ENCODE results near the gene PROSER3.
"Not testable (repeated sequence)": the region's sequence is repeated elsewhere in the genome, so short reads cannot be mapped to it uniquely, and the experiment has no call there.

PROSER3 gene

GRCh38 chr19:35789978-35790944, 32.3 kb downstream of the PROSER3 start:
- peaks cover 9% of the 10 kb centered on the region; the same call in 1 of the 2 replicates for H4K20me1 ChIP-seq
- H3K4me3 ChIP-seq, result no peak overlapping the region
- TF ChIP-seq Cebpa-rat (IDR thresholded peaks at IDR 0.05), result no peak
- H3K4me2 ChIP-seq, result peak overlapping the region; percentile 76
- peaks cover 45% of the 10 kb centered on the region for H3K4me1 ChIP-seq
- H3K36me3 ChIP-seq, result peaks cover 38% of the 10 kb centered on the region
- peak overlapping the region; percentile 35; the same call in 1 of the 2 replicates for H3K27ac ChIP-seq
- H3K9me3 ChIP-seq, result no peaks in the 10 kb centered on the region
- no peaks in the 10 kb centered on the region for H3K27me3 ChIP-seq
- H3K9ac ChIP-seq, result no peak overlapping the region

GRCh38 chr19:35790981-35791813, 33.2 kb downstream of the PROSER3 start:
- H3K4me3 ChIP-seq, result no peak overlapping the region
- H3K4me1 ChIP-seq, result peaks cover 45% of the 10 kb centered on the region
- H3K4me2 ChIP-seq, result peak overlapping the region; percentile 76
- no peaks in the 10 kb centered on the region for H3K9me3 ChIP-seq
- peak overlapping the region; percentile 35 for H3K27ac ChIP-seq
- TF ChIP-seq Cebpa-rat (IDR thresholded peaks at IDR 0.05), result no peak
- H4K20me1 ChIP-seq, result peaks cover 9% of the 10 kb centered on the region; the same call in 1 of the 2 replicates
- no peak overlapping the region for H3K9ac ChIP-seq
- no peaks in the 10 kb centered on the region for H3K27me3 ChIP-seq
- H3K36me3 ChIP-seq, result peaks cover 29% of the 10 kb centered on the region

- Histone ChIP-seq H3K4me3 (no peak overlapping the region), H3K9ac (no peak overlapping the region), H3K4me1 (peaks cover 50% of the 10 kb centered on the region), H3K4me2 (peak overlapping the region; percentile 76; the same call in 1 of the 2 replicates), H3K36me3 (peaks cover 23% of the 10 kb centered on the region), H3K27me3 (no peaks in the 10 kb centered on the region; the same call in 1 of the 2 replicates), H4K20me1 (peaks cover 9% of the 10 kb centered on the region; the same call in 1 of the 2 replicates), H3K27ac (no peak overlapping the region), H3K9me3 (no peaks in the 10 kb centered on the region)
- no peak for TF ChIP-seq Cebpa-rat (IDR thresholded peaks at IDR 0.05)
Measured at GRCh38 chr19:35791814-35792279, 33.9 kb downstream of the PROSER3 start.

GRCh38 chr19:35792312-35792711, 34.3 kb downstream of the PROSER3 start:
- Histone ChIP-seq H3K4me3 (no peak overlapping the region), H3K27me3 (no peaks in the 10 kb centered on the region; the same call in 1 of the 2 replicates), H3K4me2 (peak overlapping the region; percentile 76), H3K36me3 (peaks cover 18% of the 10 kb centered on the region), H4K20me1 (peaks cover 9% of the 10 kb centered on the region; the same call in 1 of the 2 replicates), H3K27ac (no peak overlapping the region), H3K9ac (no peak overlapping the region), H3K9me3 (no peaks in the 10 kb centered on the region), H3K4me1 (peaks cover 55% of the 10 kb centered on the region)
- TF ChIP-seq Cebpa-rat (IDR thresholded peaks at IDR 0.05), result no peak

- Histone ChIP-seq H3K9me3 (no peaks in the 10 kb centered on the region), H4K20me1 (peaks cover 9% of the 10 kb centered on the region; the same call in 1 of the 2 replicates), H3K9ac (0 out of 2 replicates have a peak overlapping the region, but pooled peaks have one; percentile 8), H3K4me1 (peaks cover 56% of the 10 kb centered on the region), H3K27me3 (no peaks in the 10 kb centered on the region; the same call in 1 of the 2 replicates), H3K36me3 (peaks cover 13% of the 10 kb centered on the region; the same call in 1 of the 2 replicates), H3K27ac (peak overlapping the region; percentile 40), H3K4me2 (peak overlapping the region; percentile 76), H3K4me3 (0 out of 2 replicates have a peak overlapping the region, but pooled peaks have one; percentile 4)
- no peak for TF ChIP-seq Cebpa-rat (IDR thresholded peaks at IDR 0.05)
Measured at GRCh38 chr19:35792888-35793287, 34.9 kb downstream of the PROSER3 start.

GRCh38 chr19:35793381-35794165, 35.6 kb downstream of the PROSER3 start:
- Histone ChIP-seq H3K36me3 (peaks cover 7% of the 10 kb centered on the region; the same call in 1 of the 2 replicates), H3K4me3 (0 out of 2 replicates have a peak overlapping the region, but pooled peaks have one; percentile 4), H4K20me1 (peaks cover 9% of the 10 kb centered on the region; the same call in 1 of the 2 replicates), H3K4me1 (peaks cover 56% of the 10 kb centered on the region), H3K4me2 (peak overlapping the region; percentile 76), H3K27me3 (no peaks in the 10 kb centered on the region; the same call in 1 of the 2 replicates), H3K9ac (peak overlapping the region; percentile 8; the same call in 1 of the 2 replicates), H3K27ac (peak overlapping the region; percentile 40), H3K9me3 (no peaks in the 10 kb centered on the region)
- no peak for TF ChIP-seq Cebpa-rat (IDR thresholded peaks at IDR 0.05)

- not testable (repeated sequence) for H3K9ac ChIP-seq, H4K20me1 ChIP-seq, H3K27me3 ChIP-seq, H3K4me3 ChIP-seq, H3K27ac ChIP-seq, H3K9me3 ChIP-seq, H3K4me2 ChIP-seq, H3K36me3 ChIP-seq
- peaks cover 49% of the 10 kb centered on the region for H3K4me1 ChIP-seq
Measured at GRCh38 chr19:35795564-35795963, 37.6 kb downstream of the PROSER3 start.

GRCh38 chr19:35796645-35797542, 38.9 kb downstream of the PROSER3 start:
- H4K20me1 ChIP-seq, result no peaks in the 10 kb centered on the region
- no peaks in the 10 kb centered on the region; the same call in 1 of the 2 replicates for H3K27me3 ChIP-seq
- H3K4me2 ChIP-seq, result peak overlapping the region; percentile 60
- H3K4me1 ChIP-seq, result peaks cover 35% of the 10 kb centered on the region
- H3K9me3 ChIP-seq, result 0 out of 2 replicates have a peak, but pooled peaks cover 3% of the 10 kb centered on the region
- no peak overlapping the region for H3K27ac ChIP-seq
- H3K4me3 ChIP-seq, result no peak overlapping the region
- no peak for TF ChIP-seq Cebpa-rat (IDR thresholded peaks at IDR 0.05)
- no peak overlapping the region for H3K9ac ChIP-seq
- no peaks in the 10 kb centered on the region for H3K36me3 ChIP-seq
